ENCODE results near the gene GALNT4.

GALNT4 gene

GRCh38 chr12:89565002-89565401 lies 40.4 kb upstream of the GALNT4 start:
- POLR2A ChIA-PET: no interaction called here
- CTCF ChIA-PET: interaction anchor here (0.7 kb wide), 1 partner anchor 1080 kb away, joined by 3 read pairs; no protein-coding TSS in a partner anchor
- TF ChIP-seq ARNT (IDR thresholded peaks at IDR 0.05) (no peak), FOXA1 (IDR thresholded peaks at IDR 0.05) (no peak), SUZ12 (IDR thresholded peaks at IDR 0.05) (no peak), ZNF384 (IDR thresholded peaks at IDR 0.05) (no peak), ELF4 (IDR thresholded peaks at IDR 0.05) (no peak), FOXK2 (IDR thresholded peaks at IDR 0.05) (no peak), BHLHE40 (IDR thresholded peaks at IDR 0.05; ENCODE audit: borderline replicate concordance) (no peak)
- DNase-seq (ENCODE audit: extremely low spot score): no peak

GRCh38 chr12:89559753-89560152 lies 35.2 kb upstream of the GALNT4 start:
- no peak for DNase-seq (ENCODE audit: extremely low spot score)
- POLR2A ChIA-PET: no interaction called here
- no peak for TF ChIP-seq LEF1 (IDR thresholded peaks at IDR 0.05; ENCODE audit: borderline replicate concordance)
- TF ChIP-seq FOXK2 (IDR thresholded peaks at IDR 0.05): no peak
- TF ChIP-seq ARNT (IDR thresholded peaks at IDR 0.05): no peak
- TF ChIP-seq HDGF (IDR thresholded peaks at IDR 0.05; ENCODE audit: borderline replicate concordance): no peak
- TF ChIP-seq PKNOX1 (IDR thresholded peaks at IDR 0.05): no peak
- TF ChIP-seq SP1 (IDR thresholded peaks at IDR 0.05): no peak
- CTCF ChIA-PET: no interaction called here

GRCh38 chr12:89556976-89557375 lies 32.4 kb upstream of the GALNT4 start:
- DNase-seq (ENCODE audit: extremely low spot score): peak; percentile 16
- TF ChIP-seq FOXK2 (IDR thresholded peaks at IDR 0.05): no peak
- TF ChIP-seq NFRKB (IDR thresholded peaks at IDR 0.05): no peak
- TF ChIP-seq PKNOX1 (IDR thresholded peaks at IDR 0.05): no peak
- TF ChIP-seq BHLHE40 (IDR thresholded peaks at IDR 0.05; ENCODE audit: borderline replicate concordance): no peak
- TF ChIP-seq CTBP1 (IDR thresholded peaks at IDR 0.05; ENCODE audit: borderline replicate concordance): no peak
- TF ChIP-seq ARNT (IDR thresholded peaks at IDR 0.05): no peak
- TF ChIP-seq SUZ12 (IDR thresholded peaks at IDR 0.05): no peak
- CTCF ChIA-PET: no interaction called here
- POLR2A ChIA-PET: no interaction called here

GRCh38 chr12:89552376-89552775 lies 27.8 kb upstream of the GALNT4 start:
- CTCF ChIA-PET: no interaction called here
- DNase-seq (ENCODE audit: extremely low spot score): no peak
- POLR2A ChIA-PET: interaction anchor here (0.8 kb wide), 1 partner anchor 156 kb away, joined by 3 read pairs; the partner anchor contains the start of gene ATP2B1
- TF ChIP-seq FOXA1 (IDR thresholded peaks at IDR 0.05) (no peak), HDGF (IDR thresholded peaks at IDR 0.05; ENCODE audit: borderline replicate concordance) (no peak), ELF4 (IDR thresholded peaks at IDR 0.05) (no peak), NFRKB (IDR thresholded peaks at IDR 0.05) (no peak), SP1 (IDR thresholded peaks at IDR 0.05) (no peak), SUZ12 (IDR thresholded peaks at IDR 0.05) (no peak), FOXK2 (IDR thresholded peaks at IDR 0.05) (no peak), FOXM1 (IDR thresholded peaks at IDR 0.05; ENCODE audit: borderline replicate concordance) (no peak), ZNF384 (IDR thresholded peaks at IDR 0.05) (no peak), ARNT (IDR thresholded peaks at IDR 0.05) (no peak), TARDBP (IDR thresholded peaks at IDR 0.05) (no peak), PKNOX1 (IDR thresholded peaks at IDR 0.05) (no peak), L3MBTL2 (conservative IDR thresholded peaks at IDR 0.05) (no peak), LEF1 (IDR thresholded peaks at IDR 0.05; ENCODE audit: borderline replicate concordance) (no peak), CTBP1 (IDR thresholded peaks at IDR 0.05; ENCODE audit: borderline replicate concordance) (no peak), BHLHE40 (IDR thresholded peaks at IDR 0.05; ENCODE audit: borderline replicate concordance) (no peak)

GRCh38 chr12:89551747-89552146 lies 27.2 kb upstream of the GALNT4 start:
- no peak for DNase-seq (ENCODE audit: extremely low spot score)
- TF ChIP-seq L3MBTL2 (conservative IDR thresholded peaks at IDR 0.05): no peak

GRCh38 chr12:89547101-89547500 lies 22.5 kb upstream of the GALNT4 start:
- ChIA-PET CTCF (no interaction called here), POLR2A (no interaction called here)
- DNase-seq (ENCODE audit: extremely low spot score): no peak
- TF ChIP-seq SP1 (IDR thresholded peaks at IDR 0.05): no peak
- no peak for TF ChIP-seq ZNF384 (IDR thresholded peaks at IDR 0.05)
- no peak for TF ChIP-seq FOXA1 (IDR thresholded peaks at IDR 0.05)
- TF ChIP-seq ARNT (IDR thresholded peaks at IDR 0.05): no peak
- TF ChIP-seq LEF1 (IDR thresholded peaks at IDR 0.05; ENCODE audit: borderline replicate concordance): no peak
- TF ChIP-seq L3MBTL2 (conservative IDR thresholded peaks at IDR 0.05): no peak

More at GRCh38 chr12:89551747-89552146, 27.2 kb upstream of the GALNT4 start:
- ChIA-PET CTCF (no interaction called here), POLR2A (interaction anchor here (0.8 kb wide), 1 partner anchor 157 kb away, joined by 3 read pairs; the partner anchor contains the start of gene ATP2B1)

- ChIA-PET CTCF (no interaction called here), POLR2A (no interaction called here)
- no peak for DNase-seq (ENCODE audit: extremely low spot score)
- TF ChIP-seq ARNT (IDR thresholded peaks at IDR 0.05) (no peak), LEF1 (IDR thresholded peaks at IDR 0.05; ENCODE audit: borderline replicate concordance) (no peak), ELF4 (IDR thresholded peaks at IDR 0.05) (no peak), FOXM1 (IDR thresholded peaks at IDR 0.05; ENCODE audit: borderline replicate concordance) (no peak), PKNOX1 (IDR thresholded peaks at IDR 0.05) (no peak), FOXK2 (IDR thresholded peaks at IDR 0.05) (no peak), SUZ12 (IDR thresholded peaks at IDR 0.05) (no peak), HDGF (IDR thresholded peaks at IDR 0.05; ENCODE audit: borderline replicate concordance) (no peak), BHLHE40 (IDR thresholded peaks at IDR 0.05; ENCODE audit: borderline replicate concordance) (no peak), NFRKB (IDR thresholded peaks at IDR 0.05) (no peak), SP1 (IDR thresholded peaks at IDR 0.05) (no peak), FOXA1 (IDR thresholded peaks at IDR 0.05) (no peak), TARDBP (IDR thresholded peaks at IDR 0.05) (no peak), ZNF384 (IDR thresholded peaks at IDR 0.05) (no peak), L3MBTL2 (conservative IDR thresholded peaks at IDR 0.05) (no peak)
Measured at GRCh38 chr12:89546151-89546550, 21.6 kb upstream of the GALNT4 start.

Measured in HEK293T (cell line).